ENCODE data around the gene GORASP1.

The GORASP1 gene

DNA sequence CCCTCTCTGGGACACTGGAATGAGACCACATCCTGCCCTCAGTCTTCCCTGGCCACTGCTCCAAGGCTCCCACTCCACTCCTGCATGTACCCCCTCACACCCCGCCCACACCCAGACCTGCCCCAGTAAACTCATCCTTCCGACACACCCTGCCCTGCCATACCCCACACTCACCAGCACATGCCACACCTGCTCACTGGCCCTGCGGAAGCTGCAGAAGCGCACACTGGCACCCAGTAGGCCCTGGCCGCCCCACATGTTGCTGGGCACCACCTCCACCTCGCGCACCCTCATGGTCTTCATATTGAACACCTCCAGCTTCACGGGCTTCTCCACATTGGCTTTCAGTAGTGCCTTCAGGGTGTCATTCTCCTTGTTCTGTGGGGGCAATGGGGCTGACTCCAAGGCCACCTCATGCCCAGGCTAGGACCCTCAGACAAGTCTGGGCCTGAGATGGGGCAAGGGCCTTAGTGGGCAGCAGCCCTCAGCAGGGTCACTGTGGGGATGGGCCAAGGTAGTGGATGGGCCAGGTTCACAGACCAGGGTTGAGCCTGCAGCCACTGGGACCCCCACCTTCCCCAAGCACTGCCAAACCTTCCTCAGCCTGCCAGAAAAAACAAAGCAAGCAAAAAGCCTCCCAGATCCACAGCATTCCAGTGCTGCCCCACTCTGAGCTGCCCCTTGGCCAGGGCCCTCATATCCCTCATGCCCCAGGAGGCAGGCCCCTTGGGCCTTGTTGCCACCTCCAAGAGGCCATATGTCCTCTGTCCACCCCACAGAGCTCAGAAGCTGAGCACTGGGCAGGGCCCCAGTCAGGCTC, 4.7 kb downstream of the GORASP1 start:
- DNase-seq (ENCODE audit: low read depth) = no peak

DNA sequence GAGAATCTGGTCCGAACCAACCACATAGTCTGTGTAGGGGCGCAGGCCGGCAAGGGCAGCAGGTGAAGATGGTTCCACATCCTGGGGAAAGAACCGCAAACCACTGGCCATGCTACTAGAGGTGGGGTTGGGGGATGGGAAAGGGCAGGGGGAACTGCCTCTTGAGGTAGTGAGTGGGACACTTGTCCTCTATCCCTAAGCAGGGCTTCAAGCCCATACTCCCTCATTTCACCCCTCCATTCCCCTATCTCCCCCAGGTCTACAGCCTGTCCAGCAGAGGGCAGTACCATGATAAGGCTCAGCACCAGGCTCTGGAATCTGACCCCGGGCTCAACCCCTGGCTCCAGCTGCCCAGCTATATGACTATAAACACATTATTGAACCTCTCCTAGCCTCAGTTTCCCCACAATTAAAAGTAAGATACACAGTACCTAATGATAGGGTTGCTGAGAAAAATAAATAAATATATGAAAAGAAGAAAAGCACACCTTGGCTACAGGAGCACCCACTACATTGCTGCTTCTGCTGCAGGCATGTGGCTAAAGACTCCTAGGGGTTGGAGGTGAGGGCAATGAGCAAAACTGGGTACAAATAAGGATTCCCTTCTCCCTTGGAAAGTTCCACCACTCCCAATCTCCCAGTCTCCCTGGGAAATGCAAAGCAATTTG, 6.3 kb downstream of the GORASP1 start:
- DNase-seq (ENCODE audit: low read depth) = peak; percentile 56

DNA sequence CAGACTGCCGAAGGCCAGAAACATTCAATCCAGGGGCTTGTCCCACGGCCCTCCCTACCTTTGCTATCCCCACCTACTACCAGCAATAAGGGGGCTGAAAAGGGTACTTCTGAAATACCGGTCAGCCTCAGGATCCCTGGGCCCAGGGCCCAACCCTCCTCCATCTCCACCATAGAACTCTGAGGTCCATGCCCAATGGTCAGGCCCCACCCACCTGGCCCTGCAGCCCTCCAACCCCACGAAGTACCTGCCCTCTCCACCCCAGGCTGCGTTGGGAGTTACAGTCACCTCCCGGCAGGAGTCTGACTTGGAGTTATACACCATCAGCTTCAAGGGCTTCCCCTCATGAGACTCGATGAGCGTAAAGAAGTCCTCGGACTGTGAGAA, 6.9 kb downstream of the GORASP1 start:
- DNase-seq (ENCODE audit: low read depth) = no peak

DNA sequence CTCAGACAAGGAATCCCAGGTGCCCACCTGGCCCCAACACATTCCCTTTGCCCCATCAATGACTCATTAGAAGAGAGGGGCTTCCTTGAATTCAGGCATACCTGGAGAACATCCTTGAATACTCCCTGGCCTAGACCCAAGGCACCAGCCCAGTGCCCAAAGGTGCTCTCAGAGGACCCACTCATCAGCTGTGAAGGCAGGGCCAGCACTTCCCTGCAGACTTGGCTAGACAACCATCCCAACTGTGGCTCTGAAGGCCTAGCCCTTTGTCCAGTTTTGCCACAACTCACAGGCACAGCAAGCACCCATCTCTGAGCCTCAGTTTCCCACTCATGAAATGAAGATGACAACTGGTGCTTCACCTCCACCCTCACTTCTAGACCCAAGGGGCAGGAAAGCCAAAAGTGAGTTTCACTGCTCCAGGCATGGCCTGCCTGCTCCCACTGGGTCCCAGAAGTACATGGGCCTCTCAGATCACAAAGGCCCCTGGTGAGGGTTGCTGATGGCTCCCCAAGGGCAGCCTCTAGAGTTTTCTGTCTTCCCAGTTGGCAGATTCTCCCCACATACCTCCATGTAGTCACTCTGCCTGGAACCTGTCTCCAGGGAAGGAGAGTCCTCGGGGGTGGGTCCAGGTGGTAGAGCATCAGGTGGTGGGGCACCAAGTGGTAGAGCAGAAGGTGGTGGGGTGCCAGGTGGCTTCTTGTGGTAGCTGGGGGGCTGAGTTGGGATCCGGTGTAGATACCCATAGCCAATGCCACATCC, 7.5 kb downstream of the GORASP1 start:
- DNase-seq (ENCODE audit: low read depth) = no peak

DNA sequence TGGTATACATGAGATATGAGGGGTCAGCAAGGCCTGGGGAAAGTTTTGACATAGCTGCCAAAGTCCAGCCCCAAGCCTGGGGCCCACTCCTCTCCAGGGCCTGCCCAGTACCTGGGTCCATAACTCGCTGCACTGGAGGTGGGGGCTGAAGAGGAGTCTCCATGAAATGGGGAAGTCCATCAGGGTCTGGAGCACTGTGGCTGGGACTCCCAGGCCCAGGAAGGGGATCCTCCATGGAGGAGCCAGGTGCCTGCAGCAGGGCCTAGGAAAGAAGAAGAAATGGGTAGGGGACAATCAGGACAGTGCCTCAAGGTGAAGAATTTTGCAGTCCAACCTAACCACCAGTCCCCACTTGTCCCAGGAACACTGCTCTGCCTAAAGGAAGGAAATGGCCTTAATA, 8.2 kb downstream of the GORASP1 start:
- DNase-seq (ENCODE audit: low read depth) = no peak

GRCh38 chr3:39098473-39099000, 8.9 kb downstream of the GORASP1 start:
- DNase-seq (ENCODE audit: low read depth) = no peak

- DNase-seq (ENCODE audit: low read depth) = no peak
Observed at GRCh38 chr3:39097716-39098472, 9.5 kb downstream of the GORASP1 start.

- peak; percentile 46 for DNase-seq (ENCODE audit: low read depth)
Observed at GRCh38 chr3:39096775-39097174, 10.7 kb downstream of the GORASP1 start.

DNA sequence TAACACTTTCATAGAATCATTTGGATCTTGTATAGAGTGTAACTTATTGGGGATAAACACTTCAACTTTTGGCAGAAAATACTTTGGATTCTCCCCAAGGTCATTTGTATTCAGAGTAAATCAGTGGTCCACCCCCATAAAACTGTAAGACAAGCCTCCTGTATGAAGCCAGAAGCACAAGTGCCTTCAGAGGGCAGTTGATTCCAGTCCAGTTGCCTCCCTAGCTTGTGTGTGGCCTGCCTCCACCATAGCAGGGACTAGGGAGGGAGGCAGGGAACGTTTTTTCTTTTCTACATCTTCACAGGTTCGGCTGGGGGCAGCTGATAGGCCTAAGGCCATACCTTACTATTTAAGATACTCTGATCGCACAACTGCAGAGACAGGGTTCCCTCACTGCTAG, 11.6 kb downstream of the GORASP1 start:
- DNase-seq (ENCODE audit: low read depth) = no peak

GRCh38 chr3:39094851-39095677, 12.4 kb downstream of the GORASP1 start:
- no peak for DNase-seq (ENCODE audit: low read depth)

- peak; percentile 14 for DNase-seq (ENCODE audit: low read depth)
Observed at GRCh38 chr3:39090922-39091321, 16.5 kb downstream of the GORASP1 start.

GRCh38 chr3:39088889-39089288, 18.5 kb downstream of the GORASP1 start:
- DNase-seq (ENCODE audit: low read depth) = peak; percentile 21

- no peak for DNase-seq (ENCODE audit: low read depth)
Observed at GRCh38 chr3:39088456-39088855, 19.0 kb downstream of the GORASP1 start.

DNA sequence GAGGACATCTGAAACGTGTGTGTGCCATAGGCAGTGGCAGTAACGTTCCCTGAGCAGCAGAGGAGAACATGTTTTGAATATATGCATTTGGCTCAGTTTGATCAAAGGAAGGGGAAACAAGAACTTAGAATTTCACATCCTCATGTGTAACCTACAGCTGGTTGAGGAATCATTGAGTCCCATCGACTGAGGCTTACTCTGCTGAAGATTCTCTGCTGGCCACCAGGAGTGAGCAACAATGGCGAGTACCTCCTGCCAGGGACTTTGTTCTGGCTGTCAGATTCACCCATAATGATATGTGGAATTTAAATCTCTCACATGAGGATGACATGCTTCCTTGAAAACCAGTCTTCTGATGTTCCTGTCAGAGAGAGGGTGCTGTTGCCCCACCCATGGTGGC, 21.3 kb downstream of the GORASP1 start:
- DNase-seq (ENCODE audit: low read depth) = no peak

DNA sequence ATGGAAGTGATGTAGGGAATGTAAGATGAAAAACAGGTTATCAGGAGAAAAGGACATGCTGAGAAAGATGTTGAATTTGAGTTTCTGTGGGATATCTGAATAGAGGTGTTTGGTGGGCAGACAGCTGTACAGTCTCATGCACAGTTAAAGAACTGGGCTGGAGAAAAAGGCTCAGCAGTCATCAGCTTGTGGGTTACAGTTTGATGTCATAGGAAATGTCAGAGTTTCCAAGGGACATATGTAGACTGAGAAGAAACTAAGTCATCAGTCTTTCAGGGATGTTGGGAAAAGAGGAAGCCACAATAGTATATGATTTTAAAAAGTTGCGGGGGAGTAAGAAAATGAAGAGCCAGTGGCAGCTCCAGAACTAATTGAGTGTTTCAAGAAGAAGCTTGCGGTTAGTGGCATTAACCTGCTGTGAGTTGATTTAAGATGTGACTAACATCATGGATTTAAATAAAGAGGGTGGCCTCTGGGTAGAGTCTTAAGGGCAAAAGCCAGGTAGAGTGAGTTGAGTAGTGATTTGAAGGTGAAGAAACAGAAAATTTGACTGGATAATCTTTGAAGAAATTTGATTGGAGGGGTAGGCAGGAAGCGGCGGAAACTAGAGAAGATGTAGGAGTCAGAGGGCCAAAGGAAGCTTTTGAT, 24.6 kb downstream of the GORASP1 start:
- DNase-seq (ENCODE audit: low read depth) = no peak

GRCh38 chr3:39080026-39080425, 27.4 kb downstream of the GORASP1 start:
- DNase-seq (ENCODE audit: low read depth) = no peak

DNA sequence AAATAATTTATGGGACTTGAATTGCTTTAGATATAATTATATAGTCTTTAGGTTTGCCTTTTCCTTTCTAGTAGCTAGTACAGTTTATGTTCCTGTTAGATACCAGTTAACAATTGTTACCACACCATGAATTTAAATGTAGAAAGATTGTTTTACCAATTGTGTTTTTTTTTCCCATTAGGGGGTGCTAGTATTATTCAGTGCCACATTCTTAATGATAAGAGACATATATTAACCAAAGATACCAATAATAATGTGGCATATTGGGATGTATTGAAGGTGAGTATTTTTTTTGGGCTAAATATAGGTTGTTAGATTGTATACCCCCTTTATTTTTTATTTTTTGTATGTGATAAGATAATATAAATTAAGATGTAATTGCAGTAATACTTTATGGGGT, 27.9 kb downstream of the GORASP1 start:
- DNase-seq (ENCODE audit: low read depth) = no peak

- no peak for DNase-seq (ENCODE audit: low read depth)
Observed at GRCh38 chr3:39075910-39076309, 31.5 kb downstream of the GORASP1 start.

DNA sequence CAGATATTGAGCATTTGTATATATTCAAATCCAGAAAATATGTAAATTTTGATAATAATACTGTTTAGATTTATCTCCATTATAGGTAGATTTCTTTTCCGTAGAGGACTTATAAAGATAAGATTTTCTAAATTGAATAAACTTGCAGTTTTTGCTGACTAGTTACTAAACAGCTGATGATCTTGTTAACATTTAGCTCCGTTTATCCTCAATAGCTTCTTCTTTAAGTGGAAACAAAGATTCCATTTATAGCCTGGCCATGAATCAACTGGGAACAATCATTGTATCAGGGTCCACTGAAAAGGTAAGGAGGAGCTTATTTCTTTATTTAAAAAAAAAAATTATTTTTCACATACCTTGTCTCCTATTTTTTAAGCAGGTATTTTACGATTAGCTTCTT, 38.9 kb downstream of the GORASP1 start:
- DNase-seq (ENCODE audit: low read depth) = no peak

- peak; percentile 13 for DNase-seq (ENCODE audit: low read depth)
Observed at GRCh38 chr3:39067286-39067685, 40.1 kb downstream of the GORASP1 start.
